Endothelial cell of umbilical vein (primary cell): ENCODE measurements around the gene NSMCE1. TPM values are rescaled to one million over a fixed set of nuclear protein-coding genes. Genes with fewer than 3 reads are reported as not detected.

Experiments
- BruUV-seq: library from RNA; stranded (reverse); fragments of 400-500 nt; replicated peaks from 2 replicates; lab custom pipeline; 2021; lab: Mats Ljungman, UMichigan
- CTCF ChIA-PET: fragments of 300-600, 350-600 bp; sonication (Branson Sonifier 250); formaldehyde crosslinking; loops from one replicate; lab custom pipeline; 2021; ENCODE audit warnings: antibody characterized with exemption, inconsistent platforms; lab: Charles Lee
- POLR2A ChIA-PET: fragments of 300-600, 350-600 bp; sonication (Branson Sonifier 250); formaldehyde crosslinking; loops from one replicate; lab custom pipeline; 2021; ENCODE audit warnings: antibody characterized with exemption, inconsistent platforms; lab: Charles Lee
- DNase-seq: peaks from one replicate; pipeline ENCODE4 v3.0.0-alpha.2; 2011; ENCODE audit warnings: low read depth, low spot score
- FAIRE-seq: peaks from 2 replicates; lab custom pipeline; 2011; peaks lifted over from hg19 to GRCh38; lab: Jason Lieb, UNC
- H2AFZ ChIP-seq: 2 replicates; pipeline ENCODE4 v1.6.0; 2012; ENCODE audit warnings: low read depth, low read length, control low read depth, inconsistent platforms
- H3K27ac ChIP-seq: 2 replicates; pipeline ENCODE4 v1.5.1; 2011; ENCODE audit warnings: low read depth, mild to moderate bottlenecking, control low read depth, low read length, moderate library complexity; ENCODE audit not compliant: insufficient read depth
- H3K27me3 ChIP-seq, 2 experiments: 2 replicates each; pipeline versions ENCODE4 v1.6.0 to v1.6.1; 2011; ENCODE audit warnings: low read length in 2 of 2, mixed read lengths in 1 of 2; ENCODE audit not compliant: control insufficient read depth in 2 of 2, insufficient read depth in 2 of 2
- H3K36me3 ChIP-seq, 2 experiments: 2 replicates in 1 of 2; 3 replicates in 1 of 2; pipeline ENCODE4 v1.5.1; 2011; ENCODE audit warnings: low read length in 2 of 2, mild to moderate bottlenecking in 1 of 2, moderate library complexity in 1 of 2; ENCODE audit not compliant: control insufficient read depth in 2 of 2, insufficient read depth in 2 of 2; ENCODE audit errors: extremely low read depth in 1 of 2
- H3K4me1 ChIP-seq: 3 replicates; pipeline ENCODE4 v1.5.1; 2011; ENCODE audit warnings: mild to moderate bottlenecking, low read length; ENCODE audit not compliant: control insufficient read depth, insufficient read depth; ENCODE audit errors: extremely low read depth
- H3K4me2 ChIP-seq: 2 replicates; pipeline ENCODE4 v1.6.1; 2011; ENCODE audit warnings: low read length, control low read depth, mixed read lengths; ENCODE audit not compliant: insufficient read depth
- H3K4me3 ChIP-seq, 3 experiments: fragments of 200-600 bp in 1 of 3; sonication (generic), shearing (Covaris generic) in 1 of 3; replicated peaks in 1 of 3; 2 replicates each; pipeline ENCODE4 v1.5.1; 2011 to 2016; ENCODE audit warnings: control low read depth in 3 of 3, low read length in 3 of 3, mild to moderate bottlenecking in 2 of 3, inconsistent platforms in 1 of 3, low read depth in 1 of 3, moderate library complexity in 1 of 3; ENCODE audit not compliant: insufficient read depth in 1 of 3
- H3K79me2 ChIP-seq: 2 replicates; pipeline ENCODE4 v1.6.0; 2012; ENCODE audit warnings: low read length, inconsistent platforms; ENCODE audit not compliant: control insufficient read depth, insufficient read depth
- H3K9ac ChIP-seq: replicated peaks from 2 replicates; pipeline ENCODE3; 2011; ENCODE audit warnings: low read length, control low read depth; ENCODE audit not compliant: insufficient read depth; ENCODE audit errors: extremely low read depth
- H3K9me1 ChIP-seq: replicated peaks from 3 replicates; pipeline ENCODE4 v1.6.0; 2011; ENCODE audit warnings: mild to moderate bottlenecking, low read length; ENCODE audit not compliant: control insufficient read depth, insufficient read depth; ENCODE audit errors: extremely low read depth
- H3K9me3 ChIP-seq: replicated peaks from 2 replicates; pipeline ENCODE4 v1.5.1; 2012; ENCODE audit warnings: low read length, inconsistent platforms; ENCODE audit not compliant: control insufficient read depth, insufficient read depth
- H4K20me1 ChIP-seq: replicated peaks from 2 replicates; pipeline ENCODE3; 2011; ENCODE audit warnings: mild to moderate bottlenecking, low read length; ENCODE audit not compliant: control insufficient read depth, insufficient read depth; ENCODE audit errors: extremely low read depth
- CTCF ChIP-seq, 2 donors: IDR thresholded peaks; 1 replicate in 1 of 2; 2 replicates in 1 of 2; pipeline ENCODE4 v1.5.1; 2011; ENCODE audit warnings: low read length in 2 of 2, mild to moderate bottlenecking in 2 of 2, moderate library complexity in 2 of 2, control low read depth in 1 of 2, inconsistent platforms in 1 of 2, low read depth in 1 of 2; ENCODE audit not compliant: insufficient read depth in 1 of 2; ENCODE audit errors: extremely low read depth in 1 of 2
- EZH2 ChIP-seq: IDR thresholded peaks from 2 replicates; pipeline ENCODE4 v1.6.1; 2012; ENCODE audit warnings: borderline replicate concordance, low read depth, mild to moderate bottlenecking, moderate library complexity, low read length, inconsistent platforms; ENCODE audit not compliant: severe bottlenecking
- GATA2 ChIP-seq: IDR thresholded peaks from 2 replicates; pipeline ENCODE4 v1.7.0; 2011; ENCODE audit warnings: low read depth, mild to moderate bottlenecking, moderate library complexity, mixed read lengths, low read length; ENCODE audit not compliant: insufficient read length, insufficient read depth
- JUN ChIP-seq: IDR thresholded peaks from 2 replicates; pipeline ENCODE4 v1.6.1; 2011; ENCODE audit warnings: borderline replicate concordance, low read depth; ENCODE audit not compliant: insufficient read length, insufficient read depth
- MAX ChIP-seq: IDR thresholded peaks from 2 replicates; pipeline ENCODE4 v1.6.1; 2011; ENCODE audit not compliant: insufficient read depth, insufficient read length
- POLR2A ChIP-seq: IDR thresholded peaks from 2 replicates; pipeline ENCODE4 v1.6.1; 2012; ENCODE audit warnings: low read depth, mild to moderate bottlenecking, control low read depth, low read length
- dilution Hi-C: fragments of 300-500 bp; cut with MboI; formaldehyde crosslinking; loops from one replicate; pipeline ENCODE4 v1.15.0; 2019; ENCODE audit warnings: low sequenced_read_pairs; ENCODE audit not compliant: extremely low pct_ligation_motif_present
- intact Hi-C: fragments of 100-400 bp; cut with micrococcal nuclease; formaldehyde crosslinking; loops from one replicate; pipeline ENCODE4 v1.10.0; 2022
- polyA plus RNA-seq, 4 experiments: library from polyadenylated mRNA; depleted of rRNA in 3 of 4; stranded (reverse) in 3 of 4; unstranded in 1 of 4; fragments of >200 nt; gene quantifications; 2 replicates each; pipeline versions ENCODE4 v1.2.1 to v1.2.3, GENCODE V29; 2011 to 2012; ENCODE audit warnings: missing spikeins in 1 of 4
- total RNA-seq: library from RNA; stranded (reverse); gene quantifications from 2 replicates; pipeline ENCODE4 v1.2.3, GENCODE V29; 2021

The NSMCE1 gene
- total and polyA plus RNA-seq, 2 donors (not counting 3 experiments of a cell fraction or from before 2014, with no cell fraction given) = 23.8 to 42.0 TPM

GRCh38 chr16:27197004-27197403, 71.6 kb downstream of the NSMCE1 start:
- no TSS peak for BruUV-seq
- intact Hi-C loops = no loop called here
- FAIRE-seq (peak; percentile 26), DNase-seq (no peak)
- Histone ChIP-seq H3K9ac (no peak overlapping the region), H3K9me3 (no peaks in the 10 kb centered on the region), H2AFZ (no peak overlapping the region), H3K36me3 (no peaks in the 10 kb centered on the region), H3K4me3 (no peak overlapping the region), H3K4me2 (no peak overlapping the region), H3K27me3 (peaks cover 8 to 17% of the 10 kb centered on the region in 2 experiments), H3K27ac (no peak overlapping the region), H4K20me1 (no peaks in the 10 kb centered on the region), H3K79me2 (no peaks in the 10 kb centered on the region), H3K9me1 (no peaks in the 10 kb centered on the region), H3K4me1 (peaks cover 10% of the 10 kb centered on the region)
- TF ChIP-seq EZH2 (no peak), CTCF (IDR thresholded peaks at IDR 0.05; ENCODE audit: extremely low read depth in 1 of 2, insufficient read depth in 1 of 2, low read depth in 1 of 2, low read length in 2 of 2) (no peak), GATA2 (no peak), POLR2A (no peak), MAX (no peak), JUN (no peak)
- ChIA-PET POLR2A (no interaction called here), CTCF (interaction anchor here (7.5 kb wide), 1 partner anchor 17 kb away, joined by 48 read pairs; no protein-coding TSS in a partner anchor)
- dilution Hi-C loops = no loop called here
